AG04450 (cell line): Measurements from ENCODE around the gene CPT1B. TPM values are rescaled to one million over a fixed set of nuclear protein-coding genes. Genes with fewer than 3 reads are reported as not detected.

Experiments
- CTCF ChIA-PET: fragments of 300-600, 350-600 bp; formaldehyde crosslinking; extraction: SDS; loops from one replicate; lab custom pipeline; 2022; ENCODE audit warnings: antibody characterized with exemption, inconsistent platforms; lab: Charles Lee
- POLR2A ChIA-PET: fragments of 350-600 bp; formaldehyde crosslinking; extraction: SDS; loops from one replicate; lab custom pipeline; 2021; ENCODE audit warnings: antibody characterized with exemption, inconsistent platforms; lab: Yijun Ruan, JAX
- DNase-seq: peaks from one replicate; pipeline ENCODE4 v3.0.0-alpha.2; 2011; ENCODE audit warnings: low read depth, low spot score
- H3K27ac ChIP-seq: one replicate; pipeline ENCODE4 v1.5.1; 2012; ENCODE audit warnings: low read depth, low read length, control low read depth
- H3K27me3 ChIP-seq: one replicate; pipeline ENCODE4 v1.6.0; 2012; ENCODE audit warnings: low read length; ENCODE audit not compliant: control insufficient read depth, insufficient read depth
- H3K4me3 ChIP-seq: 2 replicates; pipeline ENCODE4 v1.5.1; 2011; ENCODE audit warnings: mild to moderate bottlenecking, low read depth, low read length, control low read depth
- H3K9me3 ChIP-seq: 2 replicates; pipeline ENCODE4 v1.5.1; 2012; ENCODE audit warnings: low read length; ENCODE audit not compliant: control insufficient read depth, insufficient read depth
- polyA plus RNA-seq: library from polyadenylated mRNA; depleted of rRNA; stranded (reverse); fragments of >200 nt; gene quantifications from 2 replicates; pipeline ENCODE4 v1.2.3, GENCODE V29; 2011
- TF ChIP-seq, protein P1 (sequence below): IDR thresholded peaks from 2 replicates; pipeline ENCODE4 v1.5.1; 2011; ENCODE audit warnings: low read depth, low read length, control low read depth, inconsistent platforms

Gene CPT1B
- polyA plus RNA-seq, 1 experiment: 0.99 TPM

DNA sequence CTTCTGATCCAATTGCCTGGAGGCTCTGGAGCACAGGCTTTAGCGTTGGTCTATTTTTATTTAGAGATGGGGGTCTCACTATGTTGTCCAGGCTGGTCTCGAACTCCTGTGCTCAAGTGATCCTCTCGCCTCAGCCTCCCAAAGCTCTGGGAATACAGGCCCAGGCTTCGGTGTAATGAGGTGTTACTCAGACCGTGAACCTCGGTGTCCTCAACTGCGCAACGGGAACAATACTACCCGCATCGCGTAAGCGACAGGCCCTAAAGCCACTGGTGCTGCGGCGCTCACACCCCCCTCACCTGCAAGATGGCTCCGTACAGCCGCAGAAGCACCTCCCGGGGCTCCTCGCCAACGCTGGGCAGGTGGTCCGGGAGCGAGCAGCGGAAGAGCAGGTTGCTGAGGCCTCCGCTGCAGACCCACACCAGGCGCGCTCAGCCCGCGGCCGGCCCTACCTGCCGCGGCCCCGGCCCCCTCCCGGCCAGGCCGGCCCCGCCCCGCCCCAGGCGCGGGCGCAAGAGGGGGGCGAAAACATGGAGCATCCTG is 3.8 kb upstream of the CPT1B start:
- ChIA-PET CTCF (interaction anchor here (1.2 kb wide), 1 partner anchor 39 kb away, joined by 4 read pairs; no protein-coding TSS in a partner anchor), POLR2A (interaction anchor here (0.7 to 1.6 kb wide), 3 partner anchors 26 to 74 kb away, joined by 3 to 11 read pairs (median 5); partner anchors contain the start of genes LMF2 and NCAPH2)
- no peak for DNase-seq
- Histone ChIP-seq H3K27ac (peak overlapping the region; percentile 84), H3K4me3 (peak overlapping the region; percentile 83), H3K27me3 (peaks cover 5% of the 10 kb centered on the region), H3K9me3 (no peaks in the 10 kb centered on the region)
- TF ChIP-seq, protein P1, sequence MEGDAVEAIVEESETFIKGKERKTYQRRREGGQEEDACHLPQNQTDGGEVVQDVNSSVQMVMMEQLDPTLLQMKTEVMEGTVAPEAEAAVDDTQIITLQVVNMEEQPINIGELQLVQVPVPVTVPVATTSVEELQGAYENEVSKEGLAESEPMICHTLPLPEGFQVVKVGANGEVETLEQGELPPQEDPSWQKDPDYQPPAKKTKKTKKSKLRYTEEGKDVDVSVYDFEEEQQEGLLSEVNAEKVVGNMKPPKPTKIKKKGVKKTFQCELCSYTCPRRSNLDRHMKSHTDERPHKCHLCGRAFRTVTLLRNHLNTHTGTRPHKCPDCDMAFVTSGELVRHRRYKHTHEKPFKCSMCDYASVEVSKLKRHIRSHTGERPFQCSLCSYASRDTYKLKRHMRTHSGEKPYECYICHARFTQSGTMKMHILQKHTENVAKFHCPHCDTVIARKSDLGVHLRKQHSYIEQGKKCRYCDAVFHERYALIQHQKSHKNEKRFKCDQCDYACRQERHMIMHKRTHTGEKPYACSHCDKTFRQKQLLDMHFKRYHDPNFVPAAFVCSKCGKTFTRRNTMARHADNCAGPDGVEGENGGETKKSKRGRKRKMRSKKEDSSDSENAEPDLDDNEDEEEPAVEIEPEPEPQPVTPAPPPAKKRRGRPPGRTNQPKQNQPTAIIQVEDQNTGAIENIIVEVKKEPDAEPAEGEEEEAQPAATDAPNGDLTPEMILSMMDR: no peak

DNA sequence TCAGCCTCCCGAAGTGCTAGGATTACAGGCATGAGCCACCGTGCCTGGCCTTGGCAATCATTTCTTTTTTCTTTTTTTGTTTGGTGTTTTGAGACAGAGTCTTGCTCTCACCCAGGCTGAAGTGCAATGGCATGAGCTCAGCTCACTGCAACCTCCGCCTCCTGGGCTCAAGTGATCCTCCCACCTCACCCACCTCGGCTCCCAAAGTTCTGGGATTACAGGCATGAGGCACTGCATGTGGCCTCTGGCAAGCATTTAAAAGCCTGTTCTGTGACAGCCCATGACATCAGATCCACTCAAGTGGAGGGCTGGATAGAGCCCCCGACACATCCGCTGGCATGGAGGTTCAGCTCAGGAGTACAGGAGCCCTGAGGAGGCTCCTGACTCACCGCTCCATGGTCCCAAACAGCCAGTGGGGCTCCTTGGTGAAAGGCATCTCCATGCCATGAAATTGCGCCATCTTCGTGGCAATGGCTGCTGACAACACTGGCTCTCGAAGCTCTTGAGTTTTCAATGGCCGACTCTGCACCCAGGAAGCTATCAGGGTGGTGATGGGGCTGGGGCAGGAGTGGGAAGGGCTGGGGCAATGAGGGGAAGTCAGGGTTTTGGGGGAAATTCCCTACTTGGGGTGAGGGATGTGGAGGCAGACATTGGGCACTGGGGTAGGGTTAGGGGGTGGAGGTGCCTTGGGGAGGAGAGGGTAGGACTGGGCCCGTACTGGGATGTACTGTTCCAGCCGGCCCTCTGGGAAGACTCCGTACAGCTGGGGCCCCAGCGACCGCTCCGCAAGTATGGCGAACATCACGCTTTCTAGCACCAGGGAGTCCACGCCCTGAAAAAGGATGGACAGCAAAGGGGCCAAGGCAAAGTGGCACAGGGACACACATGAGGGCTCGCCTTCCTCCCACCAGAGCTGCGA is 3.1 kb upstream of the CPT1B start:
- CTCF ChIA-PET: interaction anchor here (0.7 to 0.8 kb wide), 3 partner anchors 18 to 56 kb away, joined by 3 to 5 read pairs (median 4); partner anchors contain the start of gene SCO2
- TF ChIP-seq, protein P1: no peak
- Histone ChIP-seq H3K4me3 (peak overlapping the region; percentile 83), H3K27me3 (peaks cover 4% of the 10 kb centered on the region), H3K9me3 (no peaks in the 10 kb centered on the region), H3K27ac (no peak overlapping the region)
- POLR2A ChIA-PET: no interaction called here
- no peak for DNase-seq

DNA sequence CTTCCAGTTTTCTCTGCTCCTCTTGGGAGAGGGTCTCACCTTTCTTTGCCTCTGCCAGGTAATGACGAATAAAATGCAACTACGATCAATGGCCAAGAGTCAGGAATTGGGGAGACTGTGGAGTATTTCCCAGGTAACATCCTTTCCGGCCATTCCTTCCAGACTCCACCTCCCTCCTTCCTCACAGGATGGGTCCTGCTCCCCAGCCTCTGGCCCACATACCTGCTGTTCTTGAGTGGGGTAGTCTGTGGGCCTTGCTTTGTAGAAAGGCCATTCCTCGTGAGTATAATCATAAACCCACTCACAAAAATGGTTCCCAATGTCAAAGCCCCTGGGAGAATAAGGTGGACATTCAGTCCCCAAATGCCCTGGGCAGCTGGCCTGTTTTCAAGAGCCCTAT is 1.5 kb upstream of the CPT1B start:
- ChIA-PET POLR2A (no interaction called here), CTCF (no interaction called here)
- Histone ChIP-seq H3K4me3 (no peak overlapping the region), H3K9me3 (no peaks in the 10 kb centered on the region), H3K27me3 (peaks cover 12% of the 10 kb centered on the region), H3K27ac (no peak overlapping the region)
- TF ChIP-seq, protein P1: no peak
- no peak for DNase-seq

DNA sequence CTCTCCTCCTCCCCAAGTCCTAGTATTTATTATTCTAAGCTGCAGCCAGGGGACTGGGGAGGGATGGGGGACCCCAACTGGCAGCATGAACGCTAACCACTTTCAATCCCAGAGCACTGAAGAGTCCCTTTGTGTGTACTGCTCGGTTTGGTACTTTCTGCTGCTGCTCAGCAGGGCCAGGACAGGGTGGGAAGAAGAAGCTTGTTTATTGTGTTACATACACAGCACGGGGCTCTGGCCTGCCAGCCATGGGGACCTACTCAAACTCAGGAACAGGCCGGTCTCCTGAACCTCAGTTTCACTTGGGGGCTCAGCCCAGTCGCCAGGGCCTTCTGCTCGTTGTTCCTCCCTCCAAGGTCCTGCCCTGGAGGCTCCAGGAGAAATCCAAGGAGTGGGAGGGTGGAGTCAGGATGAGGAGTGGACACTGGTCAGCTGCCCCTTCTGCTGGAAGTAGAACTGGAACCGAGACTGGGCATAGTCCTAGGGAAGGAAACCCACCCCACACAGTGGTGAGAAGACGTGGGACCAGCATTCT is 616 bp upstream of the CPT1B start:
- TF ChIP-seq, protein P1: no peak
- no peak overlapping the region for H3K27ac ChIP-seq
- H3K4me3 ChIP-seq: no peak overlapping the region
- POLR2A ChIA-PET: interaction anchor here (0.5 to 1.1 kb wide), 2 partner anchors 43 to 53 kb away, joined by 6 read pairs; partner anchors contain the start of gene SCO2
- H3K27me3 ChIP-seq: peaks cover 12% of the 10 kb centered on the region
- DNase-seq: no peak
- no peaks in the 10 kb centered on the region for H3K9me3 ChIP-seq
- CTCF ChIA-PET: interaction anchor here (1.0 to 1.2 kb wide), 2 partner anchors 16 to 53 kb away, joined by 4 to 6 read pairs; partner anchors contain the start of gene SYCE3
